CD4-positive, CD25-positive, alpha-beta regulatory T cell (primary cell): ENCODE measurements around the gene SMARCA2. TPM values are rescaled to one million over a fixed set of nuclear protein-coding genes. Genes with fewer than 3 reads are reported as not detected.
"Not testable (repeated sequence)": the region's sequence is repeated elsewhere in the genome, so short reads cannot be mapped to it uniquely, and the experiment has no call there.

ENCODE experiments used
- ATAC-seq, 2 donors: fragments of 150-1000 bp; cut with Tn5 transposase; one replicate each; pipeline ENCODE4 v1.10.0; 2021; ENCODE audit warnings: low read depth in 2 of 2, moderate number of reproducible peaks in 2 of 2, moderate library complexity in 1 of 2
- DNase-seq, 3 donors: peaks; one replicate each; pipeline versions ENCODE4 v3.0.0 to v3.0.0-alpha.2; 2012 to 2022; ENCODE audit warnings: mixed read lengths in 1 of 3
- H3K27ac ChIP-seq: one replicate; pipeline ENCODE4 v1.7.0; 2013; ENCODE audit warnings: mild to moderate bottlenecking, low read length; ENCODE audit not compliant: insufficient read depth, poor library complexity, severe bottlenecking
- H3K27me3 ChIP-seq: one replicate; pipeline ENCODE4 v1.7.0; 2013; ENCODE audit warnings: low read length; ENCODE audit not compliant: control insufficient read depth, insufficient read depth
- H3K36me3 ChIP-seq: one replicate; pipeline ENCODE4 v1.7.0; 2013; ENCODE audit warnings: mild to moderate bottlenecking, low read length, moderate library complexity; ENCODE audit not compliant: control insufficient read depth, insufficient read depth
- H3K4me1 ChIP-seq: 2 replicates; pipeline ENCODE4 v1.7.0; 2013; ENCODE audit warnings: mild to moderate bottlenecking, low read length; ENCODE audit not compliant: insufficient read depth, control insufficient read depth, poor library complexity, severe bottlenecking
- H3K4me3 ChIP-seq: one replicate; pipeline ENCODE4 v1.7.0; 2013; ENCODE audit warnings: low read depth, mild to moderate bottlenecking, low read length, moderate library complexity
- H3K9me3 ChIP-seq, 2 experiments: 1 replicate in 1 of 2; 2 replicates in 1 of 2; pipeline ENCODE4 v1.7.0; 2013; ENCODE audit warnings: low read length in 2 of 2, mild to moderate bottlenecking in 1 of 2, moderate library complexity in 1 of 2; ENCODE audit not compliant: control insufficient read depth in 2 of 2
- H3K27ac Mint-ChIP-seq, 3 donors: one replicate each; pipeline ENCODE4 v1.8.0; 2020 to 2022; ENCODE audit warnings: mild to moderate bottlenecking in 3 of 3, mixed read lengths in 3 of 3, moderate library complexity in 2 of 3
- H3K27me3 Mint-ChIP-seq: one replicate; pipeline ENCODE4 v1.8.0; 2022; ENCODE audit warnings: mild to moderate bottlenecking, mixed read lengths
- H3K36me3 Mint-ChIP-seq: one replicate; pipeline ENCODE4 v1.8.0; 2020; ENCODE audit warnings: mixed read lengths
- H3K4me1 Mint-ChIP-seq, 4 donors: one replicate each; pipeline ENCODE4 v1.8.0; 2020 to 2022; ENCODE audit warnings: mixed read lengths in 4 of 4, mild to moderate bottlenecking in 1 of 4
- H3K4me3 Mint-ChIP-seq, 4 donors: one replicate each; pipeline ENCODE4 v1.8.0; 2020 to 2022; ENCODE audit warnings: mild to moderate bottlenecking in 4 of 4, mixed read lengths in 4 of 4, moderate library complexity in 3 of 4
- H3K9me3 Mint-ChIP-seq, 7 donors: one replicate each; pipeline ENCODE4 v1.8.0; 2020 to 2022; ENCODE audit warnings: mixed read lengths in 7 of 7, mild to moderate bottlenecking in 3 of 7, moderate library complexity in 2 of 7
- polyA plus RNA-seq, 4 donors: library from polyadenylated mRNA; unstranded; fragments of 300-500 nt; fragmentation: Illumina TruSeq; gene quantifications; one replicate each; pipeline ENCODE4 v1.2.3, GENCODE V29; 2021
- total RNA-seq: library from RNA; stranded (reverse); gene quantifications from one replicate; pipeline ENCODE4 v1.2.3, GENCODE V29; 2022

The SMARCA2 gene
- total and polyA plus RNA-seq, 5 donors from 2014 or later, result 28.7 to 298 (median 37.8) TPM

DNA sequence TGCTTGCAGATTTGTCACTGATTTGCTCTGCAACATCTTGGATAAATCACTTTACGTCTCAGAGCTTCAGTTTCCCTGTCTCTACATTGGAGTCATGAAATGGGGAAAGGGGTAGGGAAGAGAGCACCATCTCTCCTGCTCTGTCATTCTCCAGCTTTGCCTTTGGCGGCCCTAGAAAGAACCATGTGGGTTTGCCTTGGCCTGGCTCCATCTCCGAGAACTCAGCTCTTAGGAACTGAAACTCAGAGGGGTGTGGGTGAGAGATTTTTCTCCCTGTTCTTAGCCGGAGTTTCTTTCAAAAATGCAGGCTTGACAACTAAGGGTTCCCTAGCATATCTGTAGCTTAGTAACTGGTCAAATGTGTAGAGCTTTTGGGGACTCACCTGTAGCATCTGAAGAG is 123.5 kb downstream of the SMARCA2 start:
- Mint-ChIP-seq H3K4me1 (peaks cover 17 to 64% (median 37%) of the 10 kb centered on the region in 4 donors), H3K27me3 (peaks cover 4% of the 10 kb centered on the region), H3K4me3 (no peak overlapping the region), H3K9me3 (peaks cover 0 to 2% (median 0%) of the 10 kb centered on the region in 7 donors), H3K36me3 (peaks cover 56% of the 10 kb centered on the region), H3K27ac (peak overlapping the region in 1 of 3 donors; percentile 48)
- Histone ChIP-seq H3K4me1 (no peaks in the 10 kb centered on the region), H3K36me3 (peaks cover 61% of the 10 kb centered on the region), H3K27me3 (no peaks in the 10 kb centered on the region), H3K27ac (no peak overlapping the region), H3K4me3 (no peak overlapping the region), H3K9me3 (no peaks in the 10 kb centered on the region)
- ATAC-seq, result no peak
- DNase-seq, result no peak

DNA sequence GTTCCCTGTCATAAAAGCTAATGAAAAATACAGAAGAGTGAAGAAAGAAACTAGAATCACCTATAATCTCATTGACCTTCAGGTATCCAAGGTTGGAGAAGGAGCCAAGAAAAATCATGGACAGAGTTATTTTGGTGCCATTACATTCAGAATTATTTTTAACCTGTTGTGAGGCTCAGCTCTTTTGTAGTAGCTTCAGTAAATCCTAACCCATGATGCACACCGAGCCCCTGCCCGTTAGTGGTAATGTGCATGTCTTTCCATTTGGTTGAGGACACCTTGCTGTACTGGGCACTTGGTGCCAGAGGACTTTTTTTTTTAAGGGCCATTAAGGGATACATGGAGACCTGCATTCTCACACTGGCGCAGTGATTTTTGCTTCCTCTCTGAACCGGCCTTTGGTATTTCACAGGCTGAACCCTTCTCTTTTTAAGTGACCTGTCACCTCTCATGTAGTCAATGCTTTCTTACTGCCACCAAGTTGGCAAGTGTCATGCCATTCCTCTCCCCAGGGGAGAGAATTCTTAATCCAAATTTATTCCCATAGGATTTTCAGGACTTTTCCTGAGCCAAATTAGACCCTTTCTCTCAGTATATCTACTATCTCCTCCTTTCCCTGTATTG is 125.6 kb downstream of the SMARCA2 start:
- DNase-seq (no peak), ATAC-seq (no peak)
- Mint-ChIP-seq H3K27ac (no peak overlapping the region), H3K4me1 (peaks cover 26 to 74% (median 39%) of the 10 kb centered on the region in 4 donors), H3K27me3 (peaks cover 4% of the 10 kb centered on the region), H3K4me3 (no peak overlapping the region), H3K36me3 (peaks cover 46% of the 10 kb centered on the region), H3K9me3 (peaks cover 0 to 2% (median 0%) of the 10 kb centered on the region in 7 donors)
- H3K4me3 ChIP-seq, result no peak overlapping the region
- peaks cover 53% of the 10 kb centered on the region for H3K36me3 ChIP-seq
- H3K27ac ChIP-seq, result no peak overlapping the region
- no peaks in the 10 kb centered on the region for H3K9me3 ChIP-seq
- no peaks in the 10 kb centered on the region for H3K4me1 ChIP-seq
- no peaks in the 10 kb centered on the region for H3K27me3 ChIP-seq

DNA sequence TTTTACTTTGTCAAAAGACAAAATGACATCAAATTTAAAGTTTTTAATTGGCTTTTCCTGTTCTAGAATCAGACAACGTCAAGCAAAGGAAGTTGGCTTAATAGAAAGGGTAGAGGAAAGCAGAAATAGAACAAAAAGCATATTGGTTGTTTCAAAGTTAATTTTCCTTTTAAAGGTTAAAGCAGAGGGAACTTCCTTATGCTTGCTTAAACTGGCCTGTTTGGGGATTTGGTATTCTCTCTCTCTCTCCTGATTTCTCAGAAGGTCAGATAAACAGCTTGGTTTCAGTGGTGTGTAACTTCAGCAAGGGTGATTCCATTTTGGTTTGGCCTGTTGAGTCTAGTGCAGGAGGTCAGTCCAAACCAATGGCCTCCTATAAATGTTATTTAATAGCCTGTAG is 127.1 kb downstream of the SMARCA2 start:
- no peak overlapping the region for H3K27ac ChIP-seq
- H3K36me3 Mint-ChIP-seq, result peaks cover 47% of the 10 kb centered on the region

DNA sequence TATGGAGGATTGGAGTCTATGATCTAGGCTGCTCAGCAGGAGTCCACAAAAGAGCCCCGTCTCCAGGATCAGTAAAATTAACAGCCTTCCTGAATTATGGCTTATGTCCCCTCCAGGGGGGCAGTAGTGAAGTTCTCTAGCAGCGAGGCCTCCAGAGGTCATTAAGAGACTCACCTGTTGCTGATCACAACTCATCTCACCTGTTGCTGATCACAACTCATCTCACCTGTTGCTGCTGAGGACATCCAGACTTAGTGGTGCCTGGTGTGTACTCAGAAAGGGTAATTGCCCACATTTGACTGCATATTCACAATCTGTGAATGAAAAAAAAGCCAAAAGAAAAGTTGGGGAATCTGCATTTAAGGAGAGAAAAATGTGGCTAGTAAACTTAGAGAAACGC is 129.5 kb downstream of the SMARCA2 start:
- peaks cover 35 to 74% (median 41%) of the 10 kb centered on the region in 4 donors for H3K4me1 Mint-ChIP-seq
- Histone ChIP-seq H3K9me3 (no peaks in the 10 kb centered on the region), H3K27ac (no peak overlapping the region), H3K4me1 (no peaks in the 10 kb centered on the region), H3K4me3 (no peak overlapping the region), H3K36me3 (peaks cover 39% of the 10 kb centered on the region), H3K27me3 (no peaks in the 10 kb centered on the region)
- peaks cover 4% of the 10 kb centered on the region for H3K27me3 Mint-ChIP-seq
- ATAC-seq (no peak), DNase-seq (no peak)
- peak overlapping the region; percentile 61 to 82 (median 64) for H3K27ac Mint-ChIP-seq
- H3K9me3 Mint-ChIP-seq, result peaks cover 0 to 2% (median 0%) of the 10 kb centered on the region in 7 donors
- no peak overlapping the region for H3K4me3 Mint-ChIP-seq
- H3K36me3 Mint-ChIP-seq, result peaks cover 41% of the 10 kb centered on the region

More for the DNA sequence above, 127.1 kb downstream of the SMARCA2 start:
- ATAC-seq (no peak), DNase-seq (no peak)
- H3K27me3 Mint-ChIP-seq, result peaks cover 4% of the 10 kb centered on the region
- Histone ChIP-seq H3K4me1 (no peaks in the 10 kb centered on the region), H3K4me3 (no peak overlapping the region), H3K36me3 (peaks cover 50% of the 10 kb centered on the region), H3K9me3 (no peaks in the 10 kb centered on the region), H3K27me3 (no peaks in the 10 kb centered on the region)
- H3K9me3 Mint-ChIP-seq, result peaks cover 0 to 2% (median 0%) of the 10 kb centered on the region in 7 donors
- H3K4me3 Mint-ChIP-seq, result no peak overlapping the region
- H3K27ac Mint-ChIP-seq, result peak overlapping the region in 2 of 3 donors; percentile 23 to 83
- H3K4me1 Mint-ChIP-seq, result peaks cover 32 to 78% (median 44%) of the 10 kb centered on the region in 4 donors

GRCh38 chr9:2145746-2146145 is 130.6 kb downstream of the SMARCA2 start:
- no peak overlapping the region for H3K27ac ChIP-seq
- Mint-ChIP-seq H3K9me3 (peaks cover 0 to 2% (median 0%) of the 10 kb centered on the region in 7 donors), H3K36me3 (peaks cover 43% of the 10 kb centered on the region), H3K4me3 (no peak overlapping the region), H3K4me1 (peaks cover 33 to 77% (median 43%) of the 10 kb centered on the region in 4 donors), H3K27me3 (no peaks in the 10 kb centered on the region), H3K27ac (peak overlapping the region in 1 of 3 donors; percentile 81)
- DNase-seq (no peak), ATAC-seq (no peak)
- no peaks in the 10 kb centered on the region for H3K27me3 ChIP-seq
- no peaks in the 10 kb centered on the region for H3K4me1 ChIP-seq
- H3K9me3 ChIP-seq, result no peaks in the 10 kb centered on the region
- H3K4me3 ChIP-seq, result no peak overlapping the region
- peaks cover 33% of the 10 kb centered on the region for H3K36me3 ChIP-seq

DNA sequence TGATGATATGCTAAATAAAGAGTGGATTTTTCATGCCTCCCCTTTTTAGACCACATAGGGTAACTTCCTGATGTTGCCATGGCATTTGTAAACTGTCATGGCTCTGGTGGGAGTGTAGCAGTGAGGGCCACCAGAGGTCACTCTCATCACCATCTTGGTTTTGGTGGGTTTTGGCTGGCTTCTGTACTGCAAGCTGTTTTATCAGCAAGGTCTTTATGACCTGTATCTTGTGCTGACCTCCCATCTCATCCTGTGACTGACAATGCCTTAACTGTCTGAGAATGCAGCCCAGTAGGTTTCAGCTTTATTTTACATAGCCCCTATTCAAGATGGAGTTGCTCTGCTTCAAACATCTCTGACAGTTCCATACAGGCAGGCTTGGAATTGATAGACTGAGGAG is 131.6 kb downstream of the SMARCA2 start:
- not testable (repeated sequence) for H3K27me3 Mint-ChIP-seq, H3K9me3 ChIP-seq, H3K27me3 ChIP-seq, H3K4me1 ChIP-seq, ATAC-seq, DNase-seq, H3K27ac ChIP-seq, H3K4me3 Mint-ChIP-seq, H3K9me3 Mint-ChIP-seq, H3K4me3 ChIP-seq
- H3K36me3 Mint-ChIP-seq, result peaks cover 44% of the 10 kb centered on the region
- peak overlapping the region in 1 of 3 donors; percentile 10 for H3K27ac Mint-ChIP-seq
- peaks cover 30% of the 10 kb centered on the region for H3K36me3 ChIP-seq
- H3K4me1 Mint-ChIP-seq, result peaks cover 29 to 77% (median 43%) of the 10 kb centered on the region in 4 donors

DNA sequence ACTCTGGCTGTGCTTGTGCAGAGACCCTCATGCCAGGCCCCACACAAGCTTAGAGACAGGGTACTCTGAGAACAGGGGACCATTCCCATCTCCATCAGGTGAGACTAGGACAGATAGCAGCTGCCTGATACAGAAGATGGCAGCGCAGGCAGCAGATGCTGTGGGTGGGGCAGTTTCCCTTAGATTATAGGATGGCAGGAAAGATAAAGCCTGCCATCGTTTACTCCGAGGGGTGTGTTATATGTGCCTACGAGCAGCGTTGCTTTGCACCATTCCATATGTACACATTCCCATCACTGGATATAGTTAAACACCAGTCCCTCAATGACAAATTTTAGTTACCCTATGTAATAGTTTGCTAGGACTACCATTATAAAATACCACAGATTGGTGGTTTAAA is 135.2 kb downstream of the SMARCA2 start:
- Mint-ChIP-seq H3K27ac (no peak overlapping the region), H3K36me3 (peaks cover 36% of the 10 kb centered on the region), H3K4me3 (no peak overlapping the region), H3K4me1 (peaks cover 29 to 71% (median 49%) of the 10 kb centered on the region in 4 donors), H3K9me3 (peaks cover 0 to 1% (median 0%) of the 10 kb centered on the region in 7 donors), H3K27me3 (no peaks in the 10 kb centered on the region)
- ATAC-seq, result no peak
- Histone ChIP-seq H3K9me3 (no peaks in the 10 kb centered on the region), H3K27ac (no peak overlapping the region), H3K4me3 (no peak overlapping the region), H3K27me3 (no peaks in the 10 kb centered on the region), H3K4me1 (peaks cover 3% of the 10 kb centered on the region), H3K36me3 (peaks cover 15% of the 10 kb centered on the region)
- DNase-seq, result no peak

- Mint-ChIP-seq H3K4me1 (peaks cover 30 to 70% (median 51%) of the 10 kb centered on the region in 4 donors), H3K36me3 (peaks cover 34% of the 10 kb centered on the region), H3K9me3 (peaks cover 0 to 1% (median 0%) of the 10 kb centered on the region in 7 donors), H3K27ac (peak overlapping the region in 2 of 3 donors; percentile 31 to 77), H3K4me3 (peak overlapping the region in 1 of 4 donors; percentile 21), H3K27me3 (no peaks in the 10 kb centered on the region)
- Histone ChIP-seq H3K27ac (no peak overlapping the region), H3K27me3 (no peaks in the 10 kb centered on the region), H3K36me3 (peaks cover 15% of the 10 kb centered on the region), H3K4me1 (peaks cover 3% of the 10 kb centered on the region), H3K4me3 (no peak overlapping the region), H3K9me3 (no peaks in the 10 kb centered on the region)
- DNase-seq, result no peak
- no peak for ATAC-seq
These were observed 136.0 kb downstream of the SMARCA2 start for GRCh38 chr9:2151171-2151570.
